ENCODE results near the gene DLG2. TPM values are rescaled to one million over a fixed set of nuclear protein-coding genes. Genes with fewer than 3 reads are reported as not detected.
A peak's percentile ranks its signal among the peaks of the same experiment; 100 is the strongest.

DLG2 gene
- total and polyA plus RNA-seq, 2 of the 8 experiments (the other 6 are each of a cell fraction or from before 2014, with no cell fraction given): 1.7 to 14.3 TPM

DNA sequence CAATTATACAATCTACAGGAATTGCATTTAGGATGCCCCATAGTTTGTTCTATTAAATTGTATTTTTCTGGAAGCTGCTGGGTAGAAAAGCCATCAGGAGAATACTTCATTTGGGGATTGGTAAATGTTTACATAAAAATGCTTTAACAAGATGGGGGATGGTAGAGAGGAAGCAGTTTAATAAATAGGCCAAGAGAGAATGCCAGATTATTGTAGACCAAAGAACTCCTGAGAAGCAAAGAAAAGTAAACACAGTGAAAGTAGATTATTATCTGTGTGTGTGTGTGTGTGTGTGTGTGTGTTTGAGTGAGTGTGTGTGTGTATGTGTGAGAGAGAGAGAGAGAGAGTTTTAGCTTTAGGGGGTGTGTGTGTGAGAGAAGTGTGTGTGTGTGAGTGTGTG lies 1520.6 kb downstream of the DLG2 start:
- Histone ChIP-seq H3K4me3 (ENCODE audit: extremely low read depth in 1 of 4, insufficient read depth in 2 of 4, low read depth in 3 of 4, low read length in 4 of 4) (no peak overlapping the region), H3K23ac (ENCODE audit: insufficient read length) (no peak overlapping the region), H3K9me3 (ENCODE audit: insufficient read depth in 2 of 2, low read depth in 1 of 2, low read length in 1 of 2) (no peaks in the 10 kb centered on the region), H2BK12ac (ENCODE audit: low read depth, low read length) (no peak overlapping the region), H4K20me1 (replicated peaks in 1 of 2; ENCODE audit: control insufficient read depth in 1 of 2, insufficient read depth in 2 of 2, low read length in 2 of 2) (no peaks in the 10 kb centered on the region), H3K18ac (ENCODE audit: extremely low read depth, low read length) (no peak overlapping the region), H3K27me3 (replicated peaks in 1 of 4; ENCODE audit: control insufficient read depth in 3 of 4, extremely low read depth in 1 of 4, insufficient read depth in 3 of 4, low read length in 3 of 4) (no peaks in the 10 kb centered on the region), H4K5ac (ENCODE audit: insufficient read length, low read depth, low read length) (no peak overlapping the region), H3K79me1 (ENCODE audit: low read depth, low read length) (no peaks in the 10 kb centered on the region), H4K8ac (ENCODE audit: extremely low read depth, insufficient read depth, low read length) (no peak overlapping the region), H2BK15ac (ENCODE audit: low read length) (no peak overlapping the region), H3K56ac (replicated peaks; ENCODE audit: insufficient read length, low read depth, low read length) (peak overlapping the region; percentile 26), H3K27ac (ENCODE audit: low read depth, low read length) (no peak overlapping the region), H3K9ac (replicated peaks in 1 of 4; ENCODE audit: extremely low read depth in 1 of 4, low read depth in 3 of 4, low read length in 3 of 4) (no peak overlapping the region), H3K23me2 (ENCODE audit: low read depth, low read length) (peaks cover 4% of the 10 kb centered on the region; the same call in 1 of the 2 replicates), H2BK120ac (replicated peaks; ENCODE audit: low read depth, low read length) (no peak overlapping the region), H2BK20ac (ENCODE audit: low read length) (no peak overlapping the region), H4K91ac (replicated peaks; ENCODE audit: insufficient read length, low read length) (no peak overlapping the region), H3K4me1 (replicated peaks in 1 of 4; ENCODE audit: control insufficient read depth in 3 of 4, insufficient read depth in 4 of 4, low read length in 3 of 4) (peaks cover 0 to 2% (median 0%) of the 10 kb centered on the region in 4 experiments; a peak in 2 of 7 replicates), H3K79me2 (ENCODE audit: control insufficient read depth in 1 of 2, insufficient read depth in 2 of 2, low read length in 2 of 2) (no peaks in the 10 kb centered on the region), H3K4me2 (ENCODE audit: insufficient read depth in 1 of 2, low read depth in 2 of 2, low read length in 2 of 2) (no peak overlapping the region), H3K14ac (ENCODE audit: insufficient read length) (no peak overlapping the region), H3K36me3 (ENCODE audit: control insufficient read depth in 2 of 4, insufficient read depth in 4 of 4, low read length in 3 of 4) (no peaks in the 10 kb centered on the region), H3K4ac (replicated peaks; ENCODE audit: insufficient read length, low read depth, low read length) (no peak overlapping the region), H2BK5ac (ENCODE audit: low read depth, low read length) (no peak overlapping the region), H2AFZ (ENCODE audit: low read length) (no peak overlapping the region), H2AK5ac (ENCODE audit: low read depth, low read length) (no peak overlapping the region)
- FAIRE-seq (no peak), DNase-seq (ENCODE audit: low read depth in 1 of 2, low spot score in 2 of 2) (no peak)
- ChIA-PET CTCF (ENCODE audit: partially characterized antibody) (interaction anchor here (0.6 kb wide), 1 partner anchor 153 kb away, joined by 3 read pairs; no protein-coding TSS in a partner anchor), POLR2A (ENCODE audit: partially characterized antibody) (no interaction called here)
- TF ChIP-seq RBBP5 (IDR thresholded peaks at IDR 0.05; ENCODE audit: borderline replicate concordance, low read depth, low read length) (no peak), TAF1 (IDR thresholded peaks at IDR 0.05; ENCODE audit: low read depth, low read length) (no peak), CBX8 (IDR thresholded peaks at IDR 0.05; ENCODE audit: borderline replicate concordance, low read depth, low read length) (no peak), SRF (IDR thresholded peaks at IDR 0.05; ENCODE audit: low read depth, low read length) (no peak), CBX5 (IDR thresholded peaks at IDR 0.05; ENCODE audit: low read depth, low read length) (no peak), CTCF (IDR thresholded peaks at IDR 0.05; ENCODE audit: control extremely low read depth in 1 of 3, insufficient read depth in 1 of 3, low read depth in 1 of 3, low read length in 3 of 3) (no peak), SP2 (IDR thresholded peaks at IDR 0.05; ENCODE audit: low read length) (no peak), MAX (IDR thresholded peaks at IDR 0.05) (no peak), ASH2L (IDR thresholded peaks at IDR 0.05; ENCODE audit: low read length) (no peak), MAFK (IDR thresholded peaks at IDR 0.05; ENCODE audit: low read depth, low read length) (no peak), SIRT6 (IDR thresholded peaks at IDR 0.05; ENCODE audit: low read length) (no peak), SP4 (IDR thresholded peaks at IDR 0.05; ENCODE audit: low read length) (no peak), YY1 (IDR thresholded peaks at IDR 0.05; ENCODE audit: low read depth, low read length) (no peak), GTF2F1 (IDR thresholded peaks at IDR 0.05; ENCODE audit: borderline replicate concordance, low read depth, low read length) (no peak)
